Keratinocyte (primary cell): Measurements from ENCODE around the gene RBBP8. TPM values are rescaled to one million over a fixed set of nuclear protein-coding genes. Genes with fewer than 3 reads are reported as not detected.

ENCODE experiments used
- DNase-seq: peaks from one replicate; pipeline ENCODE4 v3.0.0-alpha.2; 2011; ENCODE audit warnings: low read depth, missing footprints, low spot score
- FAIRE-seq: peaks from 2 replicates; lab custom pipeline; 2011; peaks lifted over from hg19 to GRCh38; lab: Jason Lieb, UNC
- H2AFZ ChIP-seq: 2 replicates; pipeline ENCODE4 v1.6.0; 2012; ENCODE audit warnings: low read length, control low read depth, inconsistent platforms; ENCODE audit not compliant: control insufficient read depth
- H3K27ac ChIP-seq: 2 replicates; pipeline ENCODE4 v1.5.1; 2011; ENCODE audit warnings: low read length; ENCODE audit not compliant: control insufficient read depth, insufficient read depth
- H3K27me3 ChIP-seq: 3 replicates; pipeline ENCODE4 v1.6.0; 2011; ENCODE audit warnings: low read length; ENCODE audit not compliant: control insufficient read depth, insufficient read depth; ENCODE audit errors: extremely low read depth
- H3K36me3 ChIP-seq, 2 experiments: 2 replicates in 1 of 2; 3 replicates in 1 of 2; pipeline ENCODE4 v1.5.1; 2011; ENCODE audit warnings: low read length in 2 of 2, mild to moderate bottlenecking in 1 of 2; ENCODE audit not compliant: control insufficient read depth in 2 of 2, insufficient read depth in 2 of 2; ENCODE audit errors: extremely low read depth in 1 of 2
- H3K4me1 ChIP-seq: 3 replicates; pipeline ENCODE4 v1.5.1; 2011; ENCODE audit warnings: low read length; ENCODE audit not compliant: control insufficient read depth, insufficient read depth; ENCODE audit errors: extremely low read depth
- H3K4me2 ChIP-seq: 3 replicates; pipeline ENCODE4 v1.6.0; 2011; ENCODE audit warnings: low read depth, low read length; ENCODE audit not compliant: control insufficient read depth, insufficient read depth; ENCODE audit errors: extremely low read depth
- H3K4me3 ChIP-seq, 3 experiments: fragments of 200-600 bp in 1 of 3; sonication (generic) in 1 of 3; 2 replicates in 2 of 3; 3 replicates in 1 of 3; pipeline ENCODE4 v1.5.1; 2011 to 2016; ENCODE audit warnings: low read length in 3 of 3, mild to moderate bottlenecking in 3 of 3, control low read depth in 2 of 3, inconsistent platforms in 1 of 3, low read depth in 1 of 3, mixed read lengths in 1 of 3, mixed run types in 1 of 3, moderate library complexity in 1 of 3; ENCODE audit not compliant: control insufficient read depth in 2 of 3, insufficient read depth in 2 of 3; ENCODE audit errors: extremely low read depth in 1 of 3
- H3K79me2 ChIP-seq: 2 replicates; pipeline ENCODE4 v1.6.0; 2012; ENCODE audit warnings: low read length; ENCODE audit not compliant: control insufficient read depth, insufficient read depth
- H3K9ac ChIP-seq: 3 replicates; pipeline ENCODE4 v1.6.0; 2011; ENCODE audit warnings: low read length; ENCODE audit not compliant: control insufficient read depth, insufficient read depth; ENCODE audit errors: extremely low read depth
- H3K9me1 ChIP-seq: 3 replicates; pipeline ENCODE4 v1.6.0; 2011; ENCODE audit warnings: low read length; ENCODE audit not compliant: control insufficient read depth, insufficient read depth; ENCODE audit errors: extremely low read depth
- H3K9me3 ChIP-seq: 2 replicates; pipeline ENCODE4 v1.5.1; 2012; ENCODE audit warnings: low read depth, low read length; ENCODE audit not compliant: control insufficient read depth
- H4K20me1 ChIP-seq: 3 replicates; pipeline ENCODE4 v1.6.0; 2011; ENCODE audit warnings: low read length; ENCODE audit not compliant: control insufficient read depth, insufficient read depth; ENCODE audit errors: extremely low read depth
- CTCF ChIP-seq, 3 experiments: IDR thresholded peaks in 1 of 3; conservative IDR thresholded peaks in 1 of 3; optimal IDR thresholded peaks in 1 of 3; 2 replicates in 2 of 3; 3 replicates in 1 of 3; pipeline versions ENCODE3 to v1.5.1; 2011; ENCODE audit warnings: low read length in 3 of 3, mild to moderate bottlenecking in 3 of 3, moderate library complexity in 2 of 3, control low read depth in 1 of 3, inconsistent platforms in 1 of 3; ENCODE audit not compliant: insufficient read depth in 2 of 3; ENCODE audit errors: extremely low read depth in 1 of 3
- EZH2 ChIP-seq: IDR thresholded peaks from one replicate; pipeline ENCODE4 v1.6.1; 2012; ENCODE audit warnings: inconsistent platforms, mild to moderate bottlenecking, low read length, moderate library complexity
- dilution Hi-C: fragments of 300-500 bp; cut with MboI; formaldehyde crosslinking; loops from one replicate; pipeline ENCODE4 v1.7.0; 2020; ENCODE audit warnings: low sequenced_read_pairs; ENCODE audit not compliant: extremely low pct_ligation_motif_present
- polyA plus RNA-seq, 5 experiments: library from polyadenylated mRNA; depleted of rRNA in 3 of 5; stranded (reverse) in 3 of 5; stranded (forward) in 1 of 5; unstranded in 1 of 5; fragments of >200 nt; gene quantifications; 1 replicate in 1 of 5; 2 replicates in 3 of 5; 3 replicates in 1 of 5; pipeline versions ENCODE4 v1.2.1 to v1.2.3, GENCODE V29; 2011 to 2012; ENCODE audit warnings: missing spikeins in 2 of 5, low read depth in 1 of 5, low replicate concordance in 1 of 5
- small RNA-seq, 3 experiments: library from RNA; depleted of rRNA; stranded (forward); fragments of <200 nt; gene quantifications; one replicate each; pipeline ENCODE3, GENCODE V24; 2012; ENCODE audit warnings: low read depth in 3 of 3, low replicate concordance in 1 of 3; ENCODE audit not compliant: insufficient read length in 3 of 3

Gene RBBP8
- polyA plus RNA-seq, 1 donor (not counting 4 experiments of a cell fraction or from before 2014, with no cell fraction given), result 169 TPM

GRCh38 chr18:23073996-23074606, 141.0 kb downstream of the RBBP8 start:
- no peaks in the 10 kb centered on the region for H3K36me3 ChIP-seq
- no peaks in the 10 kb centered on the region for H3K27me3 ChIP-seq
- DNase-seq (no peak), FAIRE-seq (no peak)
- no peak overlapping the region for H3K27ac ChIP-seq
- no peaks in the 10 kb centered on the region for H3K9me1 ChIP-seq
- TF ChIP-seq EZH2 (no peak), CTCF (optimal IDR thresholded peaks at IDR 0.05 in 1 of 3, IDR thresholded peaks at IDR 0.05 in 1 of 3, conservative IDR thresholded peaks at IDR 0.05 in 1 of 3; ENCODE audit: extremely low read depth in 1 of 3, insufficient read depth in 2 of 3, low read length in 3 of 3) (no peak)
- no peaks in the 10 kb centered on the region for H3K4me1 ChIP-seq
- no peaks in the 10 kb centered on the region for H4K20me1 ChIP-seq
- H3K9ac ChIP-seq, result no peak overlapping the region
- dilution Hi-C loops, result no loop called here
- no peaks in the 10 kb centered on the region for H3K9me3 ChIP-seq
- no peak overlapping the region for H3K4me3 ChIP-seq
- H2AFZ ChIP-seq, result no peak overlapping the region
- H3K79me2 ChIP-seq, result no peaks in the 10 kb centered on the region
- H3K4me2 ChIP-seq, result no peak overlapping the region

Small RNA genes within 50 kb of the gene (small RNA-seq; reads per million reads assigned to genes)
- gene RF00019, result 0 reads per million in 3 experiments
- 0 reads per million in 3 experiments for gene RN7SL745P

Other genes with a start within 250 kb of the RBBP8 start
- 0.63 to 1.2 TPM (median 1.00 TPM) in 3 replicates for gene CABLES1, start 202.2 kb downstream of the RBBP8 start, polyA plus RNA-seq